Measurements from ENCODE around the gene SP100.

- TF ChIP-seq, protein P1, sequence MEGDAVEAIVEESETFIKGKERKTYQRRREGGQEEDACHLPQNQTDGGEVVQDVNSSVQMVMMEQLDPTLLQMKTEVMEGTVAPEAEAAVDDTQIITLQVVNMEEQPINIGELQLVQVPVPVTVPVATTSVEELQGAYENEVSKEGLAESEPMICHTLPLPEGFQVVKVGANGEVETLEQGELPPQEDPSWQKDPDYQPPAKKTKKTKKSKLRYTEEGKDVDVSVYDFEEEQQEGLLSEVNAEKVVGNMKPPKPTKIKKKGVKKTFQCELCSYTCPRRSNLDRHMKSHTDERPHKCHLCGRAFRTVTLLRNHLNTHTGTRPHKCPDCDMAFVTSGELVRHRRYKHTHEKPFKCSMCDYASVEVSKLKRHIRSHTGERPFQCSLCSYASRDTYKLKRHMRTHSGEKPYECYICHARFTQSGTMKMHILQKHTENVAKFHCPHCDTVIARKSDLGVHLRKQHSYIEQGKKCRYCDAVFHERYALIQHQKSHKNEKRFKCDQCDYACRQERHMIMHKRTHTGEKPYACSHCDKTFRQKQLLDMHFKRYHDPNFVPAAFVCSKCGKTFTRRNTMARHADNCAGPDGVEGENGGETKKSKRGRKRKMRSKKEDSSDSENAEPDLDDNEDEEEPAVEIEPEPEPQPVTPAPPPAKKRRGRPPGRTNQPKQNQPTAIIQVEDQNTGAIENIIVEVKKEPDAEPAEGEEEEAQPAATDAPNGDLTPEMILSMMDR (IDR thresholded peaks at IDR 0.05), result no peak
- TF ChIP-seq POLR2A (IDR thresholded peaks at IDR 0.05), result no peak
Observed at GRCh38 chr2:230520875-230521155, 104.8 kb downstream of the SP100 start.

All from testis (tissue), 2 donors.